Prostate gland (tissue), 2 donors: ENCODE measurements around the gene RTTN. TPM values are rescaled to one million over a fixed set of nuclear protein-coding genes. Genes with fewer than 3 reads are reported as not detected.

Experiments used
- DNase-seq: peaks from one replicate; pipeline ENCODE4 v3.0.0-alpha.2; 2019; ENCODE audit warnings: low spot score
- H3K27ac ChIP-seq, 2 donors: fragments of 200-600 bp; sonication (generic); 2 replicates each; pipeline ENCODE4 v1.5.1; 2017 to 2019
- H3K27me3 ChIP-seq: fragments of 200-600 bp; sonication (generic); replicated peaks from 2 replicates; pipeline ENCODE4 v1.5.1; 2019; ENCODE audit not compliant: insufficient read depth
- H3K36me3 ChIP-seq, 2 donors: fragments of 200-600 bp; sonication (generic); 1 replicate in 1 of 2; 2 replicates in 1 of 2; pipeline versions ENCODE4 v1.5.1 to v1.8.1; 2017 to 2019
- H3K4me1 ChIP-seq: fragments of 200-600 bp; sonication (generic); replicated peaks from 2 replicates; pipeline ENCODE4 v1.5.1; 2019
- H3K4me3 ChIP-seq, 2 donors: fragments of 200-600 bp; sonication (generic); 2 replicates each; pipeline ENCODE4 v1.5.1; 2017 to 2019
- H3K9me3 ChIP-seq: fragments of 200-600 bp; sonication (generic); 2 replicates; pipeline ENCODE4 v1.5.1; 2017
- POLR2A ChIP-seq: fragments of 450-650 bp; IDR thresholded peaks from one replicate; pipeline ENCODE4 v1.6.1; 2016; ENCODE audit warnings: antibody characterized with exemption, mild to moderate bottlenecking
- POLR2AphosphoS5 ChIP-seq: sonication (generic); formaldehyde crosslinking; IDR thresholded peaks from one replicate; pipeline ENCODE4 v1.6.1; 2017; ENCODE audit warnings: antibody characterized with exemption
- WGBS: methylation state at CpG from one replicate; pipeline ENCODE4 v1.1.5; 2018; 5-methylcytosine and 5-hydroxymethylcytosine counted together
- intact Hi-C: fragments of 100-400 bp; cut with DNase I; formaldehyde crosslinking; loops from one replicate; pipeline ENCODE4 v1.14.2; 2022
- total RNA-seq, 2 donors: library from RNA; depleted of rRNA; stranded (reverse); fragments of >200 nt; gene quantifications; one replicate each; pipeline ENCODE4 v1.1.0, GENCODE V29; 2016
- TF ChIP-seq, protein P1 (sequence below), 4 experiments: fragments of 200-600 bp in 2 of 4; fragments of 450-650 bp in 2 of 4; sonication (generic) in 2 of 4; IDR thresholded peaks; 1 replicate in 3 of 4; 2 replicates in 1 of 4; pipeline ENCODE4 v1.5.1; 2016 to 2019; ENCODE audit warnings: antibody characterized with exemption in 4 of 4, mild to moderate bottlenecking in 2 of 4, moderate library complexity in 2 of 4

The RTTN gene
- total RNA-seq, 2 donors from 2014 or later = 8.4 to 21.5 TPM

DNA sequence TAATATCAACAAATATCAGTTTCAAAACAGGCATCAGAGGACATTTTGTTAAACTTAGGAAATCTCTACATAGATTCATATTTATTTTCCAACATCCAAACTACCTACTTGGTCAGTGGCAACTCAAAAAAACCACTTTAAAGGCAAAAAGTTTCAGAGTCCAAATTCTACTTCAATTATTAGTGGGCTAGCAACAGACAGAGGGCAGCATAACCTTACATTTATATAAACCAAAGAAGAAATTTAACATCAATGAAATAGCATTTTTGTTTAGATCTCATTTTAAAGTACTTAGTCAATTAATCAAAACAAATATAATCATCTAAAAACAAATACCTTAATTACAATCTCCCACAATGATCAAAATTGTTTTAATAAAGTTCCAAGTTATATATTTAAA is 33.3 kb downstream of the RTTN start:
- Histone ChIP-seq H3K36me3 (no peaks in the 10 kb centered on the region), H3K9me3 (no peaks in the 10 kb centered on the region), H3K27ac (no peak overlapping the region), H3K4me3 (no peak overlapping the region), H3K4me1 (no peaks in the 10 kb centered on the region), H3K27me3 (no peaks in the 10 kb centered on the region)
- intact Hi-C loops = no loop called here
- DNase-seq = no peak
- TF ChIP-seq POLR2A (no peak), POLR2AphosphoS5 (no peak)
- TF ChIP-seq, protein P1, sequence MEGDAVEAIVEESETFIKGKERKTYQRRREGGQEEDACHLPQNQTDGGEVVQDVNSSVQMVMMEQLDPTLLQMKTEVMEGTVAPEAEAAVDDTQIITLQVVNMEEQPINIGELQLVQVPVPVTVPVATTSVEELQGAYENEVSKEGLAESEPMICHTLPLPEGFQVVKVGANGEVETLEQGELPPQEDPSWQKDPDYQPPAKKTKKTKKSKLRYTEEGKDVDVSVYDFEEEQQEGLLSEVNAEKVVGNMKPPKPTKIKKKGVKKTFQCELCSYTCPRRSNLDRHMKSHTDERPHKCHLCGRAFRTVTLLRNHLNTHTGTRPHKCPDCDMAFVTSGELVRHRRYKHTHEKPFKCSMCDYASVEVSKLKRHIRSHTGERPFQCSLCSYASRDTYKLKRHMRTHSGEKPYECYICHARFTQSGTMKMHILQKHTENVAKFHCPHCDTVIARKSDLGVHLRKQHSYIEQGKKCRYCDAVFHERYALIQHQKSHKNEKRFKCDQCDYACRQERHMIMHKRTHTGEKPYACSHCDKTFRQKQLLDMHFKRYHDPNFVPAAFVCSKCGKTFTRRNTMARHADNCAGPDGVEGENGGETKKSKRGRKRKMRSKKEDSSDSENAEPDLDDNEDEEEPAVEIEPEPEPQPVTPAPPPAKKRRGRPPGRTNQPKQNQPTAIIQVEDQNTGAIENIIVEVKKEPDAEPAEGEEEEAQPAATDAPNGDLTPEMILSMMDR (IDR thresholded peaks at IDR 0.05) = peak in 1 of 4 experiments; percentile 7

DNA sequence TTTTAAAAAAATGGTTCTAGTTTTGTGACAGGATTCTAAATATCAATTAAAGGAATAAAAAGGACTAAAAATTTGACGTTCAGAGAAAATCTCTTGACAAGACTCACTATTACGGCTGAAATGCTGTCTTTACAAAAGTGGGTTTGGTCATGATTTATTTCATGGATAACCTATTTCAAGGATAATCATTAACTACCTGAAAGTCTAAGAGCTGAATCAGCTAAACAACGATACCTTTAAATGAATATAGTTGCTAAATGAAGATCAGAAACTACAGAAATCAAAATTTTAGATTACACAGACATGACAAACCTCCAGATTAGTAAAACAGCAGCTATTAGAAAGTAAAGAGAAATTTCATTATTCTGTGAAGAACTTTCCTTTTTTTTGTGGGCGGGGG is 35.7 kb downstream of the RTTN start:
- no peaks in the 10 kb centered on the region for H3K4me1 ChIP-seq
- H3K36me3 ChIP-seq = no peaks in the 10 kb centered on the region
- WGBS = 80% methylated on average over 4 of the region's 4 CpGs
- TF ChIP-seq, protein P1 (IDR thresholded peaks at IDR 0.05) = no peak
- no peak for DNase-seq
- intact Hi-C loops = no loop called here
- no peaks in the 10 kb centered on the region for H3K27me3 ChIP-seq
- H3K27ac ChIP-seq = no peak overlapping the region
- H3K9me3 ChIP-seq = no peaks in the 10 kb centered on the region
- H3K4me3 ChIP-seq = no peak overlapping the region

DNA sequence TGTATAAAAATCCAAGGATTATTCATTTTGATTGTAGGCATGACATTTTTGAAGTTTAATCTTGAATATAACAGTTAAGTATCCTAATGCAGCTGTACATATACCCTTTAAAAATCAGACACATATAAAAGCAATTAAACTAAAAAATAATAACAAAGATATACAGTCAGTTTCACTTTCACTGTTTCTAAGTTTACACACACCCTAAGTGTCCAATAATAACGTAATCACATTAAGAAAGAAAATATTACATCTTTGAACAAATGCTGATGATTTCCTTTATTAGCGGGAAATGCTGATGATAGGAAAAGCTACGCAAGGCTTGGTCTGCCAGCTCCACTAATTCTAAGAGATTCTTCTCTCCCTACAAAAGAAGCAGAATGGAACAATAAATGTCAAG is 38.8 kb downstream of the RTTN start:
- Histone ChIP-seq H3K4me3 (no peak overlapping the region), H3K4me1 (no peaks in the 10 kb centered on the region), H3K27ac (no peak overlapping the region), H3K36me3 (no peaks in the 10 kb centered on the region), H3K27me3 (no peaks in the 10 kb centered on the region), H3K9me3 (no peaks in the 10 kb centered on the region)
- 53% methylated on average over 3 of the region's 3 CpGs for WGBS
- intact Hi-C loops = no loop called here
- no peak for DNase-seq
- TF ChIP-seq, protein P1 (IDR thresholded peaks at IDR 0.05) = no peak
- TF ChIP-seq POLR2AphosphoS5 (no peak), POLR2A (no peak)

DNA sequence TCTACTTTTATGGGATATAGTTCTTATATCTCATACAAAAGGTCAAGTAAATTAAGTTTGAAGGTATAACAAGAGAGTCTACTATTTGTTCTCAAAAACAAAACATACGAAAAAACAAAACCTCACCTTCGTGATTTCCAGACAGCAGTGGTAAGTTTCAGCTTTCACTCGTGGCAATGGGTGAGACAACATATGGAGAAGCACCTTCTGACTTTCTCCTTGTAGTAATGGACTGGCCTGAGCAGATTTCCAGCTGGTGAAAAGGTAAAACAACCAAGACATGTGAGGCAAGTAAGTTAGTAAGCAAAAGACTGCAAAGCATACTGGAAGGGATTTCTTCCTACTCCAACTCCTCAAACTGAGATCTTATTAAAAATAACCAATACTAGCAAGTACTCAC is 39.6 kb downstream of the RTTN start:
- DNase-seq = no peak
- intact Hi-C loops = no loop called here
- no peak overlapping the region for H3K4me3 ChIP-seq
- 75% methylated on average over 3 of the region's 3 CpGs for WGBS
- H3K27me3 ChIP-seq = no peaks in the 10 kb centered on the region
- H3K9me3 ChIP-seq = no peaks in the 10 kb centered on the region
- no peaks in the 10 kb centered on the region for H3K36me3 ChIP-seq
- TF ChIP-seq POLR2A = no peak
- H3K27ac ChIP-seq = no peak overlapping the region
- H3K4me1 ChIP-seq = no peaks in the 10 kb centered on the region

DNA sequence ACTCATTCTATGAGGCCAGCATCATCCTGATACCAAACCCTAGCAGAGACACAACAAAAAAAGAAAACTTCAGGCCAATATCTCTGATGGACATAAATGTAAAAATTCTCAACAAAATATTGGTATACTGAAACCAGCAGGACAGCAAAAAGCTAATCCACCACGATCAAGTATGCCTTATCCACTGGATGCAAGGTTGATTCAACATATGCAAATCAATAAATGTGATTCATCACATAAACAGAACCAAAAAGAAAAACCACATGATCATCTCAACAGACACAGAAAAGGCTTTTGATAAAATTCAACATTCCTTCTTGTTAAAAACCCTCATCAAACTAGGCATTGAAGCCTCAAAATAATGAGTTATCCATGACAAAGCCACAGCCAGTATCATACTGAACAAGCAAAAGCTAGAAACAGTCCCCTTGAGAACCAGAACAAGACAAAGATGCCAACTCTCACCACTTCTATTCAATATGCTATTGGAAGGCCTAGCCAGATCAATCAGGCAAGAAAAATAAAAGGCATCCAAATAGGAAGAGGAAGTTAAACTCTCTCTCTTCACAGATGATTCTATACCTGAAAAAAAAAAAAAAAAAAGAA is 45.3 kb downstream of the RTTN start:
- Histone ChIP-seq H3K36me3 (no peaks in the 10 kb centered on the region), H3K9me3 (no peaks in the 10 kb centered on the region), H3K4me1 (no peaks in the 10 kb centered on the region), H3K4me3 (no peak overlapping the region), H3K27me3 (no peaks in the 10 kb centered on the region), H3K27ac (no peak overlapping the region)
- intact Hi-C loops = no loop called here
- no peak for TF ChIP-seq POLR2AphosphoS5
- TF ChIP-seq POLR2A = no peak
- TF ChIP-seq, protein P1 (IDR thresholded peaks at IDR 0.05) = no peak
- WGBS = 97% methylated on average over 1 of the region's 1 CpG
- DNase-seq = no peak
